ENCODE data around the gene PRPS1.

DNA sequence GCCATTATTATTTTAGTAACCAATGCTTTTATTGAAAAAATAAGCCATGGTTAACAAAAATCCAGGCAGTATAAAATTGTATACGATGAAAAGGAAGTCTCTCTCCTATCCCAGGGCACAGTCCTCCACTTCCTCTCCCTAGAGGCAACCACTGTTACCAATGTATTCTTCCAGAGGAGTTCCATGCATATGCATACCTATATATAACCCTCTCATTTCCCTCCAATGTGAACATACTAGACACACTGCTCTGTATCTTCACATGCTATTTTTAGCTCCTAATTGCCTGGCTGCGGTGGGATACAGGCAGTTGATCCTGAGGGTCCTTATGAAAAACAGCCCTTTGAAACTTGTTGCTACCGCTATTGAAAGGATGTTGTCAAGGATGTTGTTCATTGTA, 33.8 kb downstream of the PRPS1 start:
- TF ChIP-seq POLR2A (IDR thresholded peaks at IDR 0.05; ENCODE audit: low read length): no peak
- no peak for TF ChIP-seq GATA1 (IDR thresholded peaks at IDR 0.05; ENCODE audit: low read depth, low read length)

All from erythroblast (primary cell).